ENCODE results near the gene RALGPS1.
A peak's percentile ranks its signal among the peaks of the same experiment; 100 is the strongest.

RALGPS1 gene

GRCh38 chr9:127237801-127238200, 323.2 kb downstream of the RALGPS1 start:
- ChIA-PET CTCF (interaction anchor here (0.7 to 1.2 kb wide), 3 partner anchors 10 to 66 kb away, joined by 3 to 4 read pairs (median 4); no protein-coding TSS in a partner anchor), POLR2A (interaction anchor here (0.5 kb wide), 1 partner anchor 13 kb away, joined by 3 read pairs; no protein-coding TSS in a partner anchor)
- no peak overlapping the region for H3K27ac ChIP-seq (ENCODE audit: extremely low read depth, low read depth, low read length)
- peaks cover 0 to 15% of the 10 kb centered on the region in 2 experiments; a peak in 1 of 3 replicates for H3K36me3 ChIP-seq (ENCODE audit: control insufficient read depth in 2 of 2, insufficient read depth in 1 of 2, low read length in 2 of 2)
- no peak for TF ChIP-seq ZNF112 (tag by site-specific recombination; IDR thresholded peaks at IDR 0.05)
- TF ChIP-seq PRDM6 (tag by site-specific recombination; IDR thresholded peaks at IDR 0.05), result no peak
- TF ChIP-seq ZNF626 (tag by site-specific recombination; IDR thresholded peaks at IDR 0.05), result no peak
- TF ChIP-seq HIC1 (tag by site-specific recombination; IDR thresholded peaks at IDR 0.05), result no peak
- no peak for TF ChIP-seq ZNF280C (tag by site-specific recombination; IDR thresholded peaks at IDR 0.05)
- no peak for TF ChIP-seq ZNF449 (tag by site-specific recombination; IDR thresholded peaks at IDR 0.05)
- TF ChIP-seq FEZF1 (tag by site-specific recombination; IDR thresholded peaks at IDR 0.05), result no peak
- no peak for TF ChIP-seq ZNF658 (tag by site-specific recombination; IDR thresholded peaks at IDR 0.05)
- no peak overlapping the region for H3K4me3 ChIP-seq (ENCODE audit: low read depth, low read length)
- H3K4me1 ChIP-seq (ENCODE audit: control insufficient read depth, insufficient read depth, low read length), result no peaks in the 10 kb centered on the region
- no peaks in the 10 kb centered on the region for H3K9me3 ChIP-seq (ENCODE audit: control insufficient read depth, insufficient read depth, low read depth, low read length)

GRCh38 chr9:127241354-127241753, 326.8 kb downstream of the RALGPS1 start:
- Histone ChIP-seq H3K9me3 (ENCODE audit: control insufficient read depth, insufficient read depth, low read depth, low read length) (no peaks in the 10 kb centered on the region), H3K4me3 (ENCODE audit: low read depth, low read length) (no peak overlapping the region), H3K4me1 (ENCODE audit: control insufficient read depth, insufficient read depth, low read length) (no peaks in the 10 kb centered on the region), H3K27ac (ENCODE audit: extremely low read depth, low read depth, low read length) (no peak overlapping the region), H3K36me3 (ENCODE audit: control insufficient read depth in 2 of 2, insufficient read depth in 1 of 2, low read length in 2 of 2) (peaks cover 0 to 20% of the 10 kb centered on the region in 2 experiments; a peak in 1 of 3 replicates)
- TF ChIP-seq ZNF174 (tag by site-specific recombination; IDR thresholded peaks at IDR 0.05) (no peak), PRDM10 (tag by site-specific recombination; IDR thresholded peaks at IDR 0.05) (peak; percentile 53; the same call in 1 of the 2 replicates)
- POLR2A ChIA-PET, result no interaction called here
- CTCF ChIA-PET, result no interaction called here
